HG03460 (cell line): Measurements from ENCODE around the gene DPM3.
"Not testable (repeated sequence)": the region's sequence is repeated elsewhere in the genome, so short reads cannot be mapped to it uniquely, and the experiment has no call there.

Experiments used
- ATAC-seq: cut with Tn5 transposase; IDR thresholded peaks from one replicate; pipeline ENCODE4 v1.9.1; 2021; ENCODE audit not compliant: unreplicated experiment

Gene DPM3

GRCh38 chr1:155175927-155176371 is 35.6 kb upstream of the DPM3 start:
- ATAC-seq, result no peak

- ATAC-seq, result no peak
These were observed 35.1 kb upstream of the DPM3 start for GRCh38 chr1:155175281-155175926.

- ATAC-seq, result no peak
These were observed 34.3 kb upstream of the DPM3 start for GRCh38 chr1:155174324-155175280.

- peak; percentile 13 for ATAC-seq
These were observed 33.4 kb upstream of the DPM3 start, which contains the start of gene TRIM46 for GRCh38 chr1:155173478-155174323. Gene TRIM46, plus strand, starts transcription at chr1:155173849. Its CDS starts 118 bp downstream, at chr1:155173967.

GRCh38 chr1:155172732-155173477 is 32.6 kb upstream of the DPM3 start, which contains the start of gene KRTCAP2:
Gene KRTCAP2, minus strand, starts transcription at chr1:155173304. Its CDS starts 80 bp downstream, at chr1:155173224.
- peak; percentile 75 for ATAC-seq

- no peak for ATAC-seq
These were observed 31.8 kb upstream of the DPM3 start for GRCh38 chr1:155171836-155172731.

GRCh38 chr1:155170806-155171205 is 30.5 kb upstream of the DPM3 start:
- ATAC-seq, result no peak

GRCh38 chr1:155170101-155170785 is 29.9 kb upstream of the DPM3 start:
- no peak for ATAC-seq

- ATAC-seq, result no peak
These were observed 29.2 kb upstream of the DPM3 start for GRCh38 chr1:155169541-155169940.

- ATAC-seq, result no peak
These were observed 28.3 kb upstream of the DPM3 start for GRCh38 chr1:155168456-155169210.

- not testable (repeated sequence) for ATAC-seq
These were observed 27.7 kb upstream of the DPM3 start for GRCh38 chr1:155168105-155168445.

GRCh38 chr1:155167166-155168104 is 27.1 kb upstream of the DPM3 start:
- no peak for ATAC-seq

- no peak for ATAC-seq
These were observed 26.3 kb upstream of the DPM3 start for GRCh38 chr1:155166471-155167165.

GRCh38 chr1:155166051-155166470 is 25.7 kb upstream of the DPM3 start:
- ATAC-seq, result no peak

- not testable (repeated sequence) for ATAC-seq
These were observed 24.3 kb upstream of the DPM3 start for GRCh38 chr1:155164625-155165024.

GRCh38 chr1:155163785-155164184 is 23.5 kb upstream of the DPM3 start:
- ATAC-seq, result not testable (repeated sequence)
